Colon (tissue), 2 donors: ENCODE data around the gene NAA25.
"Not testable (repeated sequence)": the region's sequence is repeated elsewhere in the genome, so short reads cannot be mapped to it uniquely, and the experiment has no call there.

ENCODE experiments used
- FAIRE-seq: peaks from 2 replicates; lab custom pipeline; 2012; peaks lifted over from hg19 to GRCh38; lab: Jason Lieb, UNC
- donor health status: control.
- donor health status: control.

Gene NAA25

GRCh38 chr12:112061137-112061536, 47.4 kb downstream of the NAA25 start:
- FAIRE-seq = no peak

GRCh38 chr12:112049351-112049750, 59.2 kb downstream of the NAA25 start:
- FAIRE-seq = no peak

- FAIRE-seq = no peak
Measured at GRCh38 chr12:112046003-112046402, 62.6 kb downstream of the NAA25 start.

- not testable (repeated sequence) for FAIRE-seq
Measured at GRCh38 chr12:112036614-112037013, 72.0 kb downstream of the NAA25 start.

- no peak for FAIRE-seq
Measured at GRCh38 chr12:112035219-112035785, 73.3 kb downstream of the NAA25 start.

- FAIRE-seq = no peak
Measured at GRCh38 chr12:112032292-112032691, 76.3 kb downstream of the NAA25 start.

- FAIRE-seq = no peak
Measured at GRCh38 chr12:112031472-112031871, 77.1 kb downstream of the NAA25 start.

GRCh38 chr12:112029301-112029700, 79.3 kb downstream of the NAA25 start:
- no peak for FAIRE-seq

GRCh38 chr12:112025808-112026375, 82.7 kb downstream of the NAA25 start:
- no peak for FAIRE-seq

- no peak for FAIRE-seq
Measured at GRCh38 chr12:112023759-112024396, 84.7 kb downstream of the NAA25 start.

- no peak for FAIRE-seq
Measured at GRCh38 chr12:112022241-112023016, 86.2 kb downstream of the NAA25 start.

- FAIRE-seq = no peak
Measured at GRCh38 chr12:112020947-112021457, 87.6 kb downstream of the NAA25 start.

GRCh38 chr12:112018571-112019237, 89.9 kb downstream of the NAA25 start:
- FAIRE-seq = no peak

GRCh38 chr12:112017041-112017440, 91.5 kb downstream of the NAA25 start:
- FAIRE-seq = no peak

- FAIRE-seq = no peak
Measured at GRCh38 chr12:112015938-112016337, 92.6 kb downstream of the NAA25 start.

GRCh38 chr12:112013601-112014402, 94.8 kb downstream of the NAA25 start:
- no peak for FAIRE-seq

- FAIRE-seq = no peak
Measured at GRCh38 chr12:112012775-112013600, 95.6 kb downstream of the NAA25 start, which contains the start of the genes ERP29 and TMEM116. Gene ERP29, plus strand, starts transcription at chr12:112013426. Its CDS starts 40 bp downstream, at chr12:112013466. Gene TMEM116, minus strand, starts transcription at chr12:112013165. Its CDS starts 7,895 bp downstream, at chr12:112005270.

- no peak for FAIRE-seq
Measured at GRCh38 chr12:112011685-112012084, 96.9 kb downstream of the NAA25 start.

- no peak for FAIRE-seq
Measured at GRCh38 chr12:112010415-112011344, 97.9 kb downstream of the NAA25 start.
